ENCODE measurements around the gene CLEC4M.

DNA sequence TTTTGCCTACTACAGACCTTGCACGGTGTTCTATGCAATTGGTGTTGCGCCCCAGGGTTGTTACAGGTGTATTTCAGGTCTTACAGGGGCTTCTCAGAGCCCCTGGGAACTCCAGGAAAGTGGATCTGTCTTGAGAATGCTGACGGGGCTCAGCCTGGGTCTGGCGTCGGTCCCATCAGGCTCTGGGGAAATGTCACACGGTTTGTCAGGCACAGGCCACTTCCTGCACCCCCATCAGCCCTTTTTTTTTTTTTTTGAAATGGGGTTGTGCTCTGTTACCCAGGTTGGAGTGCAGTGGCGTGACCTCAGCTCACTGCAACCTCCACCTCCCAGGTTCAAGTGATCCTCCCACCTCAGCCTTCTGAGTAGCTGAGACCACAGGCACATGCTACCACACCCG lies 44.4 kb upstream of the CLEC4M start:
- no peak for TF ChIP-seq EZH2 (IDR thresholded peaks at IDR 0.05; ENCODE audit: low read length, missing control alignments)
- TF ChIP-seq, protein P1, sequence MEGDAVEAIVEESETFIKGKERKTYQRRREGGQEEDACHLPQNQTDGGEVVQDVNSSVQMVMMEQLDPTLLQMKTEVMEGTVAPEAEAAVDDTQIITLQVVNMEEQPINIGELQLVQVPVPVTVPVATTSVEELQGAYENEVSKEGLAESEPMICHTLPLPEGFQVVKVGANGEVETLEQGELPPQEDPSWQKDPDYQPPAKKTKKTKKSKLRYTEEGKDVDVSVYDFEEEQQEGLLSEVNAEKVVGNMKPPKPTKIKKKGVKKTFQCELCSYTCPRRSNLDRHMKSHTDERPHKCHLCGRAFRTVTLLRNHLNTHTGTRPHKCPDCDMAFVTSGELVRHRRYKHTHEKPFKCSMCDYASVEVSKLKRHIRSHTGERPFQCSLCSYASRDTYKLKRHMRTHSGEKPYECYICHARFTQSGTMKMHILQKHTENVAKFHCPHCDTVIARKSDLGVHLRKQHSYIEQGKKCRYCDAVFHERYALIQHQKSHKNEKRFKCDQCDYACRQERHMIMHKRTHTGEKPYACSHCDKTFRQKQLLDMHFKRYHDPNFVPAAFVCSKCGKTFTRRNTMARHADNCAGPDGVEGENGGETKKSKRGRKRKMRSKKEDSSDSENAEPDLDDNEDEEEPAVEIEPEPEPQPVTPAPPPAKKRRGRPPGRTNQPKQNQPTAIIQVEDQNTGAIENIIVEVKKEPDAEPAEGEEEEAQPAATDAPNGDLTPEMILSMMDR (conservative IDR thresholded peaks at IDR 0.05 in 1 of 2, IDR thresholded peaks at IDR 0.05 in 1 of 2; ENCODE audit: low read depth in 1 of 2, low read length in 2 of 2), result no peak
